Measurements from ENCODE around the gene C1QTNF7.

- TF ChIP-seq EGR1 (IDR thresholded peaks at IDR 0.05) (no peak), USF1 (IDR thresholded peaks at IDR 0.05) (no peak), ZBTB7A (IDR thresholded peaks at IDR 0.05; ENCODE audit: low read depth) (no peak), MAX (IDR thresholded peaks at IDR 0.05) (no peak), REST (IDR thresholded peaks at IDR 0.05; ENCODE audit: low read depth) (no peak), CEBPB (IDR thresholded peaks at IDR 0.05) (no peak), TCF12 (IDR thresholded peaks at IDR 0.05; ENCODE audit: low read depth) (no peak), FOXM1 (IDR thresholded peaks at IDR 0.05; ENCODE audit: borderline replicate concordance, low read depth) (no peak), RAD21 (IDR thresholded peaks at IDR 0.05; ENCODE audit: low read depth) (no peak), EP300 (IDR thresholded peaks at IDR 0.05; ENCODE audit: borderline replicate concordance) (no peak)
Measured at GRCh38 chr4:15416357-15417232, 11.2 kb upstream of the C1QTNF7 start.

All from Ishikawa (cell line).